Uterus (tissue), 2 donors: ENCODE measurements around the gene ERICH2.

ENCODE experiments used
- POLR2A ChIP-seq, 2 donors: fragments of 450-650 bp; IDR thresholded peaks; one replicate each; pipeline ENCODE4 v1.6.1; 2016; ENCODE audit warnings: antibody characterized with exemption in 2 of 2, mild to moderate bottlenecking in 1 of 2, moderate library complexity in 1 of 2
- TF ChIP-seq, protein P1 (sequence below), 4 experiments: fragments of 200-600 bp in 2 of 4; fragments of 450-650 bp in 2 of 4; sonication (generic) in 2 of 4; IDR thresholded peaks; one replicate each; pipeline ENCODE4 v1.5.1; 2016 to 2019; ENCODE audit warnings: antibody characterized with exemption in 4 of 4, mild to moderate bottlenecking in 2 of 4, moderate library complexity in 1 of 4

DNA sequence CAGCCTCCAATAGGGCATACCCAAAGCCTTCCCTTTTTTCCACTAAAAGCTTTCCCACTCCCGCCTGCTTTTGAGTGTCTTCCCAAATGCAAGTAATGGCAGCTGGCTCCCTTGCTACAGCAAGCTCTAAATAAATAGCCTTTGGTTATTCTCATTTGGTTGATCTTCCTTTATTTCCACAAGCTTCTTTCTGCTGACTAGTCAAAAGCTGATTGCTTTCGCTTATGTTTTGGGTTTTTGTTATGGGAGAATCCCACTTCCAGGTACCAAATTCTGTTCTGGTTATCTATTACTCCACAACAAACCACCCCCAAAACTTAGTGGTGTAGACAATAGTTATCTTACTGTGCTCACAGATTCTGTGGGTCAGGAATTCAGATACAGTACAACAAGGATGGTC lies 32.8 kb upstream of the ERICH2 start:
- TF ChIP-seq, protein P1, sequence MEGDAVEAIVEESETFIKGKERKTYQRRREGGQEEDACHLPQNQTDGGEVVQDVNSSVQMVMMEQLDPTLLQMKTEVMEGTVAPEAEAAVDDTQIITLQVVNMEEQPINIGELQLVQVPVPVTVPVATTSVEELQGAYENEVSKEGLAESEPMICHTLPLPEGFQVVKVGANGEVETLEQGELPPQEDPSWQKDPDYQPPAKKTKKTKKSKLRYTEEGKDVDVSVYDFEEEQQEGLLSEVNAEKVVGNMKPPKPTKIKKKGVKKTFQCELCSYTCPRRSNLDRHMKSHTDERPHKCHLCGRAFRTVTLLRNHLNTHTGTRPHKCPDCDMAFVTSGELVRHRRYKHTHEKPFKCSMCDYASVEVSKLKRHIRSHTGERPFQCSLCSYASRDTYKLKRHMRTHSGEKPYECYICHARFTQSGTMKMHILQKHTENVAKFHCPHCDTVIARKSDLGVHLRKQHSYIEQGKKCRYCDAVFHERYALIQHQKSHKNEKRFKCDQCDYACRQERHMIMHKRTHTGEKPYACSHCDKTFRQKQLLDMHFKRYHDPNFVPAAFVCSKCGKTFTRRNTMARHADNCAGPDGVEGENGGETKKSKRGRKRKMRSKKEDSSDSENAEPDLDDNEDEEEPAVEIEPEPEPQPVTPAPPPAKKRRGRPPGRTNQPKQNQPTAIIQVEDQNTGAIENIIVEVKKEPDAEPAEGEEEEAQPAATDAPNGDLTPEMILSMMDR (IDR thresholded peaks at IDR 0.05): no peak
- no peak for TF ChIP-seq POLR2A (IDR thresholded peaks at IDR 0.05)
